H54 (cell line): ENCODE measurements around the gene ZNRF4.

Experiments
- DNase-seq: peaks from one replicate; pipeline ENCODE4 v3.0.0; 2011; ENCODE audit warnings: low spot score, mixed read lengths; ENCODE audit not compliant: insufficient read length
- FAIRE-seq: peaks from 3 replicates; lab custom pipeline; 2011; peaks lifted over from hg19 to GRCh38; lab: Jason Lieb, UNC
- POLR2A ChIP-seq: IDR thresholded peaks from 2 replicates; pipeline ENCODE4 v1.6.1; 2011; ENCODE audit warnings: low read depth, mild to moderate bottlenecking, low read length

The ZNRF4 gene

DNA sequence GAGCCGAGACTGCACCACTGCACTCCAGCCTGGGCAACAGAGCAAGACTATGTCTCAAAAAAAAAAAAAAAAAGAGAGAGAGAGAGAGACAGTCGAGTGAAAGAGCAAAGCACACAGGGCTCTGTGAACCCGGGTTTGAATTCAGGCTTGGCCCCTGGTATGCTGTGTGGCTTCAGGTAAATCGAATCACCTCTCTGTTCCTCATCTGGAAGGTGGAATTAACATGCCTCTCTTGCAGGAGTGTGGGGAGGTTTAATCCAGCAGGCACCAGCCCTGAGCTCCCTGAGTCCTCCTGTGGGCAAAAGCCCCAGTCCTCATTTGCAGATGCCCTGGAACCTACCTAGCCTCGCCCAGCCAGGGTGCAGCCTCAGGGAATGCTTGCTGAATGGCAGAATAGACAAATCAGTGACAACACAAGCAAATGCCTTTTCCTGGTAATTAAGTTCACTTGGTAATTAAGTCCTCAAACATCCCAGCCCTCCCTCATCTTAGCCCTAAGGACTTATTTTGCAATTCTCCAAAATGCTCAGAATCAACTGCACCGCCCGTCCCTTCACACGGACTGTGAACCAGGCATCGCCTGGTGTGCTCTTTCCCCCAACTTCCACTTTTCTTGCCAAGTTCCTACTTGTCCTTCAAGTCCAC, 4.6 kb upstream of the ZNRF4 start:
- DNase-seq (no peak), FAIRE-seq (no peak)
- TF ChIP-seq POLR2A: no peak

DNA sequence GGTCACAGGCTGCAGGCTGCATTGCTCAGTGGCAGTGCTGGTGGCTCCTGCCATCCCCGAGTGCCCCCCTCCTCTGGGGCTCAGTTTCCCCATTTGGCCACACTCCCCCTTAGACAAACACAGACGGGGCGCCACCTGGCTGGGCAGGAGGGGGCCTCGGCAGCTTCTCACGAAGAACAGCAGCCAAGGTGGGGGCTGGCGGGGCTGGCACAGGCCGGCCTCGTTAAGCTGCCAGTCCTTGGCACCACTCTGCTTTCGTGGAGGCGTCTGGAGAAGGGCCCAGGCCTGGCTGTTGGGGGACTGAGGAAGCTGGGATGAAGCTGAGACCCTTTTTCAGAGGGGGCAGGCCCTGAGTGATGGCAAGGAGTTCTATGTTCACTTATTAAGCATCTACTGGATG, 3.7 kb upstream of the ZNRF4 start:
- DNase-seq (no peak), FAIRE-seq (no peak)
- TF ChIP-seq POLR2A: no peak

DNA sequence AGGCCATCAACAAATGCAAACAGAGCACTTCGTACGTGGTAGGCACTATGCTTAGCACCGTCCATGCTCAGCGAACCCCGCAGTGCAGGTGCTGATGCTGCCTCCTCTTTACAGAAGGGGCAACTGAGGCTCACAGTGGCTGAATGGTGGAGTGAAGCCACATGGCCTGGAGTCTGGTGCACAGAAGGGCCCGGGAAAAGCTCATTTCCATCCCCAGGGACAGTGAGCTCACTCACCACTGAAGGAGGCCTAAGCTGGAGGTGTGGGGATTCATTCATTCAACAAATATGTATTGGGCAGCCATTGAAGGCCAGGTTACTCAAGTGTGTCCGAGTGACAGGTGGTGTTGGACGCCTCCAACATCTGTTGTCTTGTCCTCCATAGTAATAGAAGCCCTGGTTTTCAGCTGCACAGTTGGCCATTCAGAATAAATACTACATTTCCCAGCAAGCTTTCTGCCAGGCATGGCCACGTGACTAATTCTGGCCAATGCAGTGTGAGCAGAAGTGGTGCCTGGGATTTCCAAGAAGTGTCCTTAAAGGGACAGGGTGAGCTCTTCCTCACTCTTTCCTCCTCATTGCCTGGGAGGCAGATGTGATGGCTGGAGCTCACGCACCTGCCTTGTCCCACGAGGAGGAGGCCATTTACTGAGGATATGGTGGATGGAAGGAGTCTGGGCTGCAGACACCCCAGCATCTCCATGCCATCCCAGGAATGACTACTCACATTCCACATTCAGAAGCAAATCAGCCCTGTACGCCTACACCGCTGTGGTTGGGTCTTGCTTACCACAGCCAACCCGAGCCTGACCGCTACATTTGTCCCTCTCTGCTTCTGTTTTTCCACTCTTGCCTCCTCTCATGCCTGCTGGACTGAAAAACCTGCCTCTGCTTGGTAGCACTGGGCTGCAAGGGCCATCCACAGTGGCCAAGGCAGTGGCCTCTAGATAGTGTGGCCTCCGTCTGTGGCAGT, 2.3 kb upstream of the ZNRF4 start:
- TF ChIP-seq POLR2A: no peak
- no peak for FAIRE-seq

DNA sequence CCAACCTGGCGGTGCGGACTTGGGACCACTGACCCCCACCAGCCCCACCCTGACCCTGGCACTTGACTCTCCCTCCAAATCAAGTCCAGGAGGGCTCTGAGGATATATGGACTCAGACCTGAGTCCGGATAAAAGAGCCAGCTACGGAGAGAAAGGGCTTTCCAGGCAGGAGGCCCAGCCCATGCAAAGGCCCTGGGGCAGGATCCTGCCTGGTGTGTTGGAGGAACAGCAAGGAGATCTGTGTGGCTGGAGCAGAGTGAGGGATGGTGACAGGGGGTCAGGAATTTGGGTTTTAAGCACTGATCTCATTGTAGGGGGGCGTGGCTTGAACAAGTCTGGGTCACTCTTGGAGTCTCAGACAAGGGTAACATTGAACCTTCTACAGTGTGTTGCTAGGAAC, 474 bp upstream of the ZNRF4 start:
- FAIRE-seq (no peak), DNase-seq (no peak)
- TF ChIP-seq POLR2A: no peak

More for the DNA sequence above, 2.3 kb upstream of the ZNRF4 start:
- DNase-seq: peak; percentile 67

DNA sequence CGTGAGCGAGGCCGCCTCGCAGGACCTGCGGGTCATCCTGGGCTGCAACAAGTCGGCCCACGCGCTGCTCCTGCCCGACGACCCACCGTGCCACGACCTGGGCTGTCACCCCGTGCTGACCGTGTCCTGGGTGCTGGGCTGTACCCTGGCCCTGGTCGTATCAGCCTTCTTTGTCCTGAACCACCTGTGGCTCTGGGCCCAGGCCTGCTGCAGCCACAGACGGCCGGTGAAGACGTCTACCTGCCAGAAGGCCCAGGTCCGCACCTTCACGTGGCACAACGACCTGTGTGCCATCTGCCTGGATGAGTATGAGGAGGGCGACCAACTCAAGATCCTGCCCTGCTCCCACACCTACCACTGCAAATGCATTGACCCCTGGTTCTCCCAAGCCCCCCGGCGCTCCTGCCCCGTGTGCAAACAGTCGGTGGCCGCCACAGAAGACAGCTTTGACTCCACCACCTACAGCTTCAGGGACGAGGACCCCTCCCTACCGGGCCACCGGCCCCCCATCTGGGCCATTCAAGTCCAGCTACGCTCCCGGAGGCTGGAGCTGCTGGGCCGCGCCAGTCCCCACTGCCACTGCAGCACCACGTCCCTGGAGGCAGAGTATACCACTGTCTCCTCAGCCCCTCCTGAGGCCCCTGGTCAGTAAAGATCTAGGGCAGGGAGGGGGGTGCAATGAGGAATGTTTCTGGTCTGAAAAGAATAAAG, 1.1 kb downstream of the ZNRF4 start:
- no peak for TF ChIP-seq POLR2A
- DNase-seq (no peak), FAIRE-seq (no peak)

DNA sequence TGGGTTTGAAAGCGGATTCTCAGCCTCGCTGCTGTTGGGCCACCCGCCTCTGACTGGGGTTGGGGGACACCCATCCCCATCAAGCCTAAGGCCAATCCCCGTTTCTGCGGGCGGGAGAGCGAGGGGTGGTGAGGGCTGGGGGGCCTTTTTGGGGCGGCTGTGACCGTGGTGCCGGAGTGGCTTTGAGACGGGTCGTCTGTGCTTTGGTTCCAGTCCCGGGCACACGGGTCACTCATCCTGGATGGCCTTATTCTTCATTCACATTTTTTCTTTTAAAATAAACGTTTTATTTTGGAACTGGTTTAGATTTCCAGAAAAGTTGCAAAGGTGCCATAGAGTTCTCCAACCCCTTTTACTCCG, 1.6 kb downstream of the ZNRF4 start:
- DNase-seq: no peak
- FAIRE-seq: no peak
- no peak for TF ChIP-seq POLR2A

DNA sequence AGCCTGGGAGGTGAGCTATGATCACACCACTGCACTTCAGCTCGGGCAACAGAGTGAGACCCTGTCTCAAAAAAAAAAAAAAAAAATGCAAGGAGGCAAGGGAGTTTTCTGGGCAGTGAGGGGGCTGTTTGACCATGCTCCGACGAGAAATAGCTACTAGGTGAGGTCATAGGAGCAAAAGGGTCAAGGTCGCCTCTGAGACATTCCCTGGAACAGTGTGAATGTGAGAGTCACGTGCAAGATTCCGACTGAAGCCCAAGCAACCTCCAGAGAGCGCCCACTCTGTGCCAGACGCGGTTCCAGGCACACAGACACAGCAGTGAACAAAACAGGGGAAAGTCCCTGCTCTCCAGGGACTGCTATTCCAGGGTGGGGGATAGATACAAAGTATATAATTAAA, 2.5 kb downstream of the ZNRF4 start:
- DNase-seq (no peak), FAIRE-seq (no peak)
- no peak for TF ChIP-seq POLR2A

DNA sequence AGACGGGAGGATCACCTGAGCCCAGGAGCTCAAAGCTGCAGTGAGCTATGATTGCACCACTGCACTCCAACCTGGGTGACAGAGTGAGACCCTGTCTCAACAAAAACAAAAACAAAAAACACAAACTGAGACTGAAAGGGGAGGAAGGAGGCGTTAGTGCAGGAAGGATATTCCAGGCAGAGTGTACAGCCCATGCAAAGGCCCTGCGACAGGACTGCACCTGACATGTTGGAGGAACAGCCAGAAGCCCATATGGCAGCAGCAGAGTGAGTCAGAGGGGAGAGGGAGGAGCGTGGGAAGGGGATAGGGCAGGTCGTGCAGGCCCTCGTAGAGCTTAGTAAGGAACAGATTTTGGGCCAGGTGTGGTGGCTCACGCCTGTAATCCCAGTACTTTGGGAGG, 3.2 kb downstream of the ZNRF4 start:
- FAIRE-seq (no peak), DNase-seq (no peak)
- TF ChIP-seq POLR2A: no peak

DNA sequence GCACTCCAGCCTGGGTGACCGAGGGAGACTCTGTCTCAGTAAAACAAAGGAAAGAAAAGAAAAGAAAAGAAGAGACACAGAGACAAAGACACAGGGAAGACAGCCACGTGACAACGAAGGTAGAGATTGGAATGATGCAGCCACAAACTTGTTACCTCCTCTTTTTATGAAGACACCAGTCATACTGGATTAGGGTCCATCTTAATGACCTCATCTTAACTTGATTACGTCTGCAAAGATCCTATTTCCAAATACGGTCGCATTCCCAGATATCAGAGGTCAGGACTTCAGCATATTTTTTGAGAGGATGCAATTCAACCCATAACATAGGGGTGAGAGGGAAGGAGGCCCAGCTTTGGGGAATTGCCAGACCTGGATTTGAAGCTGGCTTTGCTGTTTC, 4.1 kb downstream of the ZNRF4 start:
- no peak for TF ChIP-seq POLR2A
- DNase-seq (no peak), FAIRE-seq (no peak)

DNA sequence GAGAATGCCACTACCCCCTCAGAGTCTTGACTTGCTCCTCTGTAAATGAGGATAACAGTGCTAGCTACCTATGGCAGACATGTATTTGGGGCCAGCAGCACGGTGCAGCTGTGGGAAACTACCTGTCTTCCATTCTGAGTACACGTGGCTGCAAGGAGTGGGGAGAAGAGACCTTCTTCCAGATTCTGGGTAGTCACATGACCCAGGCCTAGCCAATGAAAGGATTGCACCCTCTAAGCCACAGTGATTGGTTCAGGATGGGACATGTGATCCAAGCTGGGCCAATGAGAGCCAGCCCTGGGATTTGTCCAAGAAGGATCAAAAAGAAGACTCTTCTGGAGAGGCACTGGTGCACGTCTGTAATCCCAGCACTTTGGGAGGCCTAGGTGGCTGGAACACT, 5.5 kb downstream of the ZNRF4 start:
- FAIRE-seq (no peak), DNase-seq (no peak)
- no peak for TF ChIP-seq POLR2A

DNA sequence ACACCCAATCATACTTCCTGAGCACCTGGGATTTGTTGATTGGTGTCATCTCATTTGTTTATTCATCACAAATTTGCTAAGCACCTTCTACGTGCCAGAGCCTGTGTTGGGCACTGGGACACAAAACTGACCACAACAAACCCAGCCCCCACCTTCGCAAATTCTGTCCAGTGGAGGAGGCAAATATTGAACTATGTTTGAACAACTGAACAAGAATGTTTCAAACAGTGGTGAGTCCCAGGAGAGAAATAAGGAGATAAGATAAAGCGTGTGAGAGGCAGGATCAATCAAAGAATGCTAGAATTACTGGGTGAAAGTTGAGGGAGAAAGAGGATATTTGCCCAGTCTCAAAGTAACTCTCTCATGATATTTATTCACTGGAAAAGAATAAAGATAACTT, 8.7 kb downstream of the ZNRF4 start:
- FAIRE-seq (no peak), DNase-seq (no peak)
- no peak for TF ChIP-seq POLR2A

DNA sequence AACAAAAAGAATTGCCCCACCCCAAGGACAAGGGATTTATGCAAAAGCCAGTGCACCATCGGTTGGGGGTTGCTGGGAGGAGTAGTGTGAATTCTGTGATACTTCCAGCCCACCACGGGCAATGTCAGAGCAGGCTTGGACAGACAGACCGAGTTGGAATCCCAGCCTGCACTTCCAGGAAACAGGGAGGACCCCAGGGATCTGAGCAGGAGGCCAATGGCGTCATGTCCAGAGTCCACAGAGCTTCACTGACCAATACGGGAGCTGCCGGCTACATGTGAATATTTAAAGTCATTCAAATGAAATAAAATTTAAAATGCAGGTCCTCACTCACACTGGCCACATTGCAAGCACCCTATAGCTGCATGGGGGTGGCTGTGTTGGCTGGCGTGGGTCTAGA, 10.9 kb downstream of the ZNRF4 start:
- DNase-seq (no peak), FAIRE-seq (no peak)
- TF ChIP-seq POLR2A: no peak

DNA sequence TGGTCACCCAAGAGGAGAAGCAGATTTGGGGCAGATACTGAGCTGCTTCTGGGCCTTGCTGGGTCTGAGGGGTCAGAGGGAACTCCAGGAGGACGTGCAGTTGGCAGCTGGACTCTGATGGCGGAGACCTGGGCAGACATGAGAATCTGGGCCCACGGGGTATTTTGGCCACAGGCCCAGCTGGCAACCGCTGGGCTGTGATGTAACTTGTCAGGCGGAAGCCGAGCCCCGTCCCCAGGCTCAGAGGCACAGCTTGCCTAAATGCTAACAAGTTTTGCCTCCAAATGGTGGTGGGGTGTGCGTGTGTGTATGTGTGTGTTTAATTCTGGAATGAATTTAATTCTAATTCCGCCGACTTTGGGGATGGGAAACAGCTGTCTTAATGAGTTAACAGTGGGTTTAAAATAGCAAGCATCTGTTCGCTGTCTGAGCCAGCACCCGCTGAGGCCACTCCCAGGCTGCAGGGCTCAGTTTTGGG, 11.6 kb downstream of the ZNRF4 start:
- FAIRE-seq: no peak
- no peak for TF ChIP-seq POLR2A
- no peak for DNase-seq

DNA sequence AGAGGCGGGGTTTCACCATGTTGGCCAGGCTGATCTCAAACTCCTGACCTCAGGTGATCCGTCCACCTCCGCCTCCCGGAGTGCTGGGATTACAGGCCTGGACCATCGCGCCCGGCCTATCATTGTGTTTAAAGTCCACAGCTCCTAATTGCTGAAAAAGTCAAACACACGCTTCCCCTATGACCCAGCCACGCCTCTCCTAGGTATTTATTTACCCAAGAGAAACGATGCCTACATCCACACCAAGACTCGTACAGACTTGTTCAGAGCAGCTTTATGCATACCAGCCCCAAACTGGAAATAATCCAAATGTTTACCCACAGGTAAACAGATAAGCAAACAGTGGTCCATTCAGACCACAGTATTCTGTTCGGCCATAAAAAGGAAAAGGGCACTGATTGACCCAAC, 15.1 kb downstream of the ZNRF4 start:
- DNase-seq (no peak), FAIRE-seq (no peak)
- TF ChIP-seq POLR2A: no peak
